MCF 10A (cell line): ENCODE measurements around the gene SHROOM3. TPM values are rescaled to one million over a fixed set of nuclear protein-coding genes. Genes with fewer than 3 reads are reported as not detected.

Experiments used
- BruUV-seq: library from RNA; stranded (reverse); fragments of 400-500 nt; replicated peaks from 2 replicates; lab custom pipeline; 2021; lab: Mats Ljungman, UMichigan
- CTCF ChIA-PET: fragments of 300-600 bp; sonication (Branson Sonifier 250); formaldehyde crosslinking; extraction: SDS; loops from one replicate; lab custom pipeline; 2021; ENCODE audit warnings: antibody characterized with exemption, inconsistent platforms; lab: Yijun Ruan, JAX
- POLR2A ChIA-PET: fragments of 300-600, 350-650 bp; sonication (Branson Sonifier 250); formaldehyde crosslinking; extraction: SDS; loops from one replicate; lab custom pipeline; 2020; ENCODE audit warnings: antibody characterized with exemption, inconsistent platforms; lab: Yijun Ruan, JAX
- DNase-seq: peaks from one replicate; pipeline ENCODE4 v3.0.0-alpha.2; 2018; ENCODE audit not compliant: unreplicated experiment
- H3K27ac Mint-ChIP-seq: one replicate; pipeline ENCODE4 v1.8.0; 2022; ENCODE audit warnings: mild to moderate bottlenecking, low read depth, mixed read lengths; ENCODE audit not compliant: unreplicated experiment
- H3K27me3 Mint-ChIP-seq: one replicate; pipeline ENCODE4 v1.8.0; 2022; ENCODE audit warnings: mixed read lengths; ENCODE audit not compliant: insufficient read depth, unreplicated experiment
- H3K36me3 Mint-ChIP-seq: one replicate; pipeline ENCODE4 v1.8.0; 2022; ENCODE audit warnings: mild to moderate bottlenecking, moderate library complexity, mixed read lengths; ENCODE audit not compliant: insufficient read depth, unreplicated experiment
- H3K4me1 Mint-ChIP-seq: one replicate; pipeline ENCODE4 v1.8.0; 2022; ENCODE audit warnings: mixed read lengths; ENCODE audit not compliant: insufficient read depth, unreplicated experiment
- H3K4me3 Mint-ChIP-seq: one replicate; pipeline ENCODE4 v1.8.0; 2022; ENCODE audit warnings: mild to moderate bottlenecking, moderate library complexity, mixed read lengths; ENCODE audit not compliant: unreplicated experiment
- H3K9me3 Mint-ChIP-seq: one replicate; pipeline ENCODE4 v1.8.0; 2022; ENCODE audit warnings: mixed read lengths; ENCODE audit not compliant: unreplicated experiment
- intact Hi-C: fragments of 100-400 bp; cut with micrococcal nuclease; formaldehyde crosslinking; loops from 2 replicates; pipeline ENCODE4 v1.14.1; 2022
- total RNA-seq: library from RNA; stranded (reverse); gene quantifications from 2 replicates; pipeline ENCODE4 v1.2.3, GENCODE V29; 2022
- TF ChIP-seq, protein P1 (sequence below): fragments of 200-600 bp; IDR thresholded peaks from one replicate; pipeline ENCODE4 v1.8.0; 2022; ENCODE audit warnings: antibody characterized with exemption, mild to moderate bottlenecking; ENCODE audit not compliant: unreplicated experiment

Gene SHROOM3
- total RNA-seq, 1 experiment from 2014 or later = 20.7 TPM

DNA sequence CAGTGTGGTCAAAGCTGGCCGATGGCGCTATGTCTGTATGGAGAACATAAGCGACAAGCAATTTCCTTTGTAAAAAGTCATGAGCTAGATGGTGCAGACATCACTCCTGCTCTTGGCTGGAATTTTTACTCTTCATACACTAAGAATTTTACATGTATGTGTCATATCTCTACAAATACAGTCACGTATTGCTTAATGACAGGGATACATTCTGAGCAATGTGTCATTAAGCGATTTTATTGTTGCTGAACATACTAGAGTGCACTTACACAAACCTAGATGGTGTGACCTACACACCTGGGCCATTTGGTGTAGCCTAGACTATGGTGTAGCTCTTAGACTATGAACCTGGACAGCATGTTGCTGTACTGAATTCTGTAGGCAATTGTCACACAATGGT is 277.5 kb downstream of the SHROOM3 start:
- Mint-ChIP-seq H3K9me3 (no peaks in the 10 kb centered on the region), H3K4me3 (no peak overlapping the region), H3K27me3 (no peaks in the 10 kb centered on the region), H3K4me1 (peaks cover 32% of the 10 kb centered on the region), H3K27ac (peak overlapping the region; percentile 42), H3K36me3 (peaks cover 36% of the 10 kb centered on the region)
- TF ChIP-seq, protein P1, sequence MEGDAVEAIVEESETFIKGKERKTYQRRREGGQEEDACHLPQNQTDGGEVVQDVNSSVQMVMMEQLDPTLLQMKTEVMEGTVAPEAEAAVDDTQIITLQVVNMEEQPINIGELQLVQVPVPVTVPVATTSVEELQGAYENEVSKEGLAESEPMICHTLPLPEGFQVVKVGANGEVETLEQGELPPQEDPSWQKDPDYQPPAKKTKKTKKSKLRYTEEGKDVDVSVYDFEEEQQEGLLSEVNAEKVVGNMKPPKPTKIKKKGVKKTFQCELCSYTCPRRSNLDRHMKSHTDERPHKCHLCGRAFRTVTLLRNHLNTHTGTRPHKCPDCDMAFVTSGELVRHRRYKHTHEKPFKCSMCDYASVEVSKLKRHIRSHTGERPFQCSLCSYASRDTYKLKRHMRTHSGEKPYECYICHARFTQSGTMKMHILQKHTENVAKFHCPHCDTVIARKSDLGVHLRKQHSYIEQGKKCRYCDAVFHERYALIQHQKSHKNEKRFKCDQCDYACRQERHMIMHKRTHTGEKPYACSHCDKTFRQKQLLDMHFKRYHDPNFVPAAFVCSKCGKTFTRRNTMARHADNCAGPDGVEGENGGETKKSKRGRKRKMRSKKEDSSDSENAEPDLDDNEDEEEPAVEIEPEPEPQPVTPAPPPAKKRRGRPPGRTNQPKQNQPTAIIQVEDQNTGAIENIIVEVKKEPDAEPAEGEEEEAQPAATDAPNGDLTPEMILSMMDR = no peak
- BruUV-seq = TSS peak; percentile 15
- CTCF ChIA-PET = interaction anchor here (0.8 to 1.1 kb wide), 4 partner anchors 10 to 78 kb away, joined by 3 to 4 read pairs (median 4); no protein-coding TSS in a partner anchor
- intact Hi-C loops = no loop called here
- POLR2A ChIA-PET = interaction anchor here (1.6 to 3.5 kb wide), 3 partner anchors 9 to 23 kb away, joined by 9 to 15 read pairs (median 13); no protein-coding TSS in a partner anchor
- DNase-seq = no peak

DNA sequence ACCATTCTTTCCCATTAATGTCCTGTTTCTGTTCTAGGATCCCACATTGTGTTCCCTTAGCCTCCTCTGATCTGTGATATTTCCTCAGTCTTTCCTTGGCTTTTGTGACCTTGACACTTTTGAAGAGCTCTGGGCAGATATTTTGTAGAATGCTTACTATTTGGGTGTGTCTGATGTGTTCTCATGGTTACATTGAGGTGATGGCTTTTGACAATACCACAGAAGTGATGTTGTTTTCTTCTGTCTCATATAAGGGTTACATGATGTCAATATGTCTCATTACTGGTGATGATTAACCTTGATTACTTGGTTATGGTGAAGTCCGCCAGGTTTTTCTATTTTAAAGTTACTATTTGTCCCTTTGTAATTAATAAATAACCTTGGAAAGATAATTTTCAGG is 279.2 kb downstream of the SHROOM3 start:
- peaks cover 36% of the 10 kb centered on the region for H3K36me3 Mint-ChIP-seq
- no peaks in the 10 kb centered on the region for H3K9me3 Mint-ChIP-seq
- intact Hi-C loops = no loop called here
- H3K4me1 Mint-ChIP-seq = peaks cover 32% of the 10 kb centered on the region
- TF ChIP-seq, protein P1 = no peak
- CTCF ChIA-PET = interaction anchor here (1.0 kb wide), 1 partner anchor 43 kb away, joined by 3 read pairs; no protein-coding TSS in a partner anchor
- no peak overlapping the region for H3K4me3 Mint-ChIP-seq
- no TSS peak for BruUV-seq
- no peak for DNase-seq
- peak overlapping the region; percentile 71 for H3K27ac Mint-ChIP-seq
- H3K27me3 Mint-ChIP-seq = no peaks in the 10 kb centered on the region
- POLR2A ChIA-PET = interaction anchor here (0.7 to 3.5 kb wide), 3 partner anchors 11 to 272 kb away, joined by 3 to 15 read pairs (median 13); no protein-coding TSS in a partner anchor

DNA sequence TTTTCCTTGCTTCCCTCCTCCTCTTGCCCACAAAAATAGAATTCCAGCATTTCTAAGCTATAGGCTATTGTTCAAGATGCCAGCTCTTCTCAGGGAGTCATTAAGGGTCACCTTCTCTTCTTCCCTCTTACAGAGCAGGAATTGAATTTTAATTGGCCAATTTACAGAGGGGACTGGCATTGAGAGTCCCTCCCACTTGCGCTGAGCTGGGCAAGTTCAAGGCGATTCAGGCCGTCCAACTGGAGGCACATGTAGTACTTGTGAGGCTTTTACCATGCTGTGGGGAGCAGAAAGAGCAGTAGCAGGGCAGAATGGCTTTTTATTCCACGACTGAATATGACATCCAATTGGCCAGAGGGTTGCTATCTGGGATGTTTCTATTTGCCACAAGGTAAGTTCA is 281.0 kb downstream of the SHROOM3 start:
- no peaks in the 10 kb centered on the region for H3K27me3 Mint-ChIP-seq
- peaks cover 32% of the 10 kb centered on the region for H3K4me1 Mint-ChIP-seq
- intact Hi-C loops = no loop called here
- H3K9me3 Mint-ChIP-seq = no peaks in the 10 kb centered on the region
- no TSS peak for BruUV-seq
- H3K4me3 Mint-ChIP-seq = no peak overlapping the region
- ChIA-PET CTCF (interaction anchor here (0.7 to 0.9 kb wide), 2 partner anchors 293 to 322 kb away, joined by 3 read pairs; no protein-coding TSS in a partner anchor), POLR2A (interaction anchor here (0.8 to 1.7 kb wide), 5 partner anchors 8 to 21 kb away, joined by 3 to 5 read pairs (median 3); no protein-coding TSS in a partner anchor)
- H3K27ac Mint-ChIP-seq = no peak overlapping the region
- peaks cover 24% of the 10 kb centered on the region for H3K36me3 Mint-ChIP-seq
- TF ChIP-seq, protein P1 = no peak
- no peak for DNase-seq

DNA sequence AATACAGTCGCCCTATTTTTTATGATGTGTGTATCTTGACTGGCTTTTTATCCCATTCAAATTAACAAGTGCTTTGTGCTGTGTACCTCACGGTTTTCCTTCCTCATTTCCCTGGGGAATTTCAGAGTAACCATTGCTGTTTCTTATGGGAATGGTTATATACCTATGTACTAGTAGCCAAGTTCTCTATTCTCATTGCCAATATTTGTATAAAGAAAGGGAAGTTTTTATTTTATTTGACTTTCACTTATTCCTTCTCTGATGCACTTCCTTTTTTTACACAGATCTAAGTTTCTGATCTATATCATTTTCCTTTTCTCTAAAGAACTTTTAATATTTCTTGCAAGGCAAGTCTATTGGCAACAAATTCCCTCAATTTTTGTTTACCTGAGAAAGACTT is 281.6 kb downstream of the SHROOM3 start:
- Mint-ChIP-seq H3K9me3 (no peaks in the 10 kb centered on the region), H3K27ac (no peak overlapping the region), H3K4me3 (no peak overlapping the region), H3K27me3 (no peaks in the 10 kb centered on the region), H3K36me3 (peaks cover 18% of the 10 kb centered on the region), H3K4me1 (peaks cover 32% of the 10 kb centered on the region)
- TF ChIP-seq, protein P1 = no peak
- intact Hi-C loops = no loop called here
- DNase-seq = no peak
- BruUV-seq = no TSS peak
- ChIA-PET POLR2A (interaction anchor here (0.9 to 1.3 kb wide), 2 partner anchors 12 to 13 kb away, joined by 3 to 5 read pairs; no protein-coding TSS in a partner anchor), CTCF (interaction anchor here (0.7 kb wide), 1 partner anchor 293 kb away, joined by 3 read pairs; no protein-coding TSS in a partner anchor)
